NCI-H2081 (cell line): ENCODE results near the gene ATF3.
A peak's percentile ranks its signal among the peaks of the same experiment; 100 is the strongest.
"Not testable (repeated sequence)": the region's sequence is repeated elsewhere in the genome, so short reads cannot be mapped to it uniquely, and the experiment has no call there.

Experiments used
- DNase-seq, 2 experiments: peaks; one replicate each; lab custom pipeline; 2025; lab: John Stamatoyannopoulos, UW

The ATF3 gene

GRCh38 chr1:212651977-212652376 lies 43.4 kb downstream of the ATF3 start:
- DNase-seq = no peak

- no peak for DNase-seq
Measured at GRCh38 chr1:212652609-212653008, 44.0 kb downstream of the ATF3 start.

- DNase-seq = no peak
Measured at GRCh38 chr1:212655668-212656440, 47.3 kb downstream of the ATF3 start.

GRCh38 chr1:212656730-212657129 lies 48.2 kb downstream of the ATF3 start:
- no peak for DNase-seq

- not testable (repeated sequence) for DNase-seq
Measured at GRCh38 chr1:212658250-212658649, 49.7 kb downstream of the ATF3 start.

- no peak for DNase-seq
Measured at GRCh38 chr1:212664409-212665199, 56.0 kb downstream of the ATF3 start.

GRCh38 chr1:212665241-212666115 lies 56.9 kb downstream of the ATF3 start:
- peak; percentile 84 to 86 for DNase-seq

GRCh38 chr1:212666116-212666775 lies 57.7 kb downstream of the ATF3 start:
- no peak for DNase-seq

GRCh38 chr1:212667223-212668139 lies 58.9 kb downstream of the ATF3 start:
- DNase-seq = no peak

GRCh38 chr1:212668477-212668876 lies 59.9 kb downstream of the ATF3 start:
- DNase-seq = no peak

GRCh38 chr1:212669102-212669501 lies 60.5 kb downstream of the ATF3 start:
- peak in 1 of 2 experiments; percentile 46 for DNase-seq

- DNase-seq = no peak
Measured at GRCh38 chr1:212669600-212669999, 61.0 kb downstream of the ATF3 start.

GRCh38 chr1:212670301-212670700 lies 61.7 kb downstream of the ATF3 start:
- DNase-seq = no peak
